K562 (cell line): Measurements from ENCODE around the gene BPNT1. TPM values are rescaled to one million over a fixed set of nuclear protein-coding genes. Genes with fewer than 3 reads are reported as not detected.
A peak's percentile ranks its signal among the peaks of the same experiment; 100 is the strongest.

Experiments used
- BMI1 ChIP-seq: fragments of 150-350 bp; IDR thresholded peaks from 2 replicates; pipeline ENCODE4 v1.6.1; 2014; ENCODE audit warnings: low read length
- ELF4 ChIP-seq: fragments of 450-650 bp; formaldehyde crosslinking; IDR thresholded peaks from 2 replicates; pipeline ENCODE4 v1.4.0; 2022; ENCODE audit warnings: missing genetic modification characterization
- IFI16 ChIP-seq: fragments of 250-450 bp; sonication (Bioruptor Pico); IDR thresholded peaks from 2 replicates; pipeline ENCODE4 v2.1.2; 2022; ENCODE audit warnings: mild to moderate bottlenecking, inconsistent platforms
- NEUROD1 ChIP-seq: fragments of 150-350 bp; IDR thresholded peaks from 2 replicates; pipeline ENCODE4 v1.6.1; 2014; ENCODE audit warnings: borderline replicate concordance, low read length, low read depth; ENCODE audit not compliant: partially characterized antibody
- PHB2 ChIP-seq: fragments of 450-650 bp; IDR thresholded peaks from 2 replicates; pipeline ENCODE4 v1.6.1; 2017; ENCODE audit warnings: low read depth
- PHF20 ChIP-seq: fragments of 450-650 bp; IDR thresholded peaks from 2 replicates; pipeline ENCODE4 v1.6.1; 2018; ENCODE audit not compliant: partially characterized antibody
- PHF8 ChIP-seq: fragments of 200-600 bp; sonication (generic); IDR thresholded peaks from 2 replicates; pipeline ENCODE4 v1.6.1; 2012; ENCODE audit warnings: mixed run types, mild to moderate bottlenecking, inconsistent platforms, low read length, moderate library complexity, borderline replicate concordance
- TAF7 ChIP-seq: fragments of 450-650 bp; IDR thresholded peaks from 2 replicates; pipeline ENCODE4 v1.6.1; 2016; ENCODE audit warnings: missing genetic modification characterization, missing compliant biosample characterization
- TEAD1 ChIP-seq, 2 experiments: fragments of 450-650 bp in 1 of 2; sonication (generic) in 1 of 2; formaldehyde crosslinking; IDR thresholded peaks; 2 replicates each; pipeline versions ENCODE4 v1.4.0 to v1.8.0; 2020 to 2022; ENCODE audit warnings: mild to moderate bottlenecking in 2 of 2, missing genetic modification reagents in 1 of 2
- ZNF830 ChIP-seq: fragments of 250-450 bp; sonication (Bioruptor Pico); IDR thresholded peaks from 2 replicates; pipeline ENCODE4 v1.5.0; 2021; ENCODE audit warnings: mild to moderate bottlenecking
- ZSCAN29 ChIP-seq: fragments of 450-650 bp; IDR thresholded peaks from 2 replicates; pipeline ENCODE4 v1.6.1; 2017
- polyA plus RNA-seq, 8 experiments: library from polyadenylated mRNA; depleted of rRNA in 4 of 8; stranded (reverse) in 5 of 8; unstranded in 3 of 8; fragments of >200 nt; fragmentation: Nextera tagmentation in 2 of 8; fragmentation: Illumina TruSeq in 1 of 8; extraction: Ambion mirVana in 2 of 8; extraction: Trizol in 1 of 8; gene quantifications; 2 replicates each; pipeline versions ENCODE4 v1.2.1 to v1.2.3, GENCODE V29; 2011 to 2014; ENCODE audit warnings: inconsistent platforms in 1 of 8, missing spikeins in 1 of 8
- total RNA-seq, 7 experiments: library from RNA; depleted of rRNA in 6 of 7; stranded (reverse); fragments of >200 nt in 6 of 7; fragmentation: Illumina TruSeq in 2 of 7; extraction: Trizol in 2 of 7; gene quantifications; 2 replicates each; pipeline versions ENCODE4 v1.2.1 to v1.2.3, GENCODE V29; 2011 to 2021; ENCODE audit warnings: low replicate concordance in 1 of 7
- TF ChIP-seq, protein P1 (sequence below), 2 experiments: fragments of 450-650 bp; formaldehyde crosslinking in 1 of 2; IDR thresholded peaks; 2 replicates each; pipeline versions ENCODE4 v1.4.0 to v1.6.1; 2014 to 2020; ENCODE audit warnings: mild to moderate bottlenecking in 2 of 2, borderline replicate concordance in 1 of 2, low read depth in 1 of 2
- TF ChIP-seq, protein P2 (sequence below): fragments of 250-450 bp; sonication (Bioruptor Pico); IDR thresholded peaks from 2 replicates; pipeline ENCODE4 v1.9.0; 2021; ENCODE audit warnings: mild to moderate bottlenecking
- TF ChIP-seq, protein P3 (sequence below): sonication (generic); formaldehyde crosslinking; IDR thresholded peaks from 2 replicates; pipeline ENCODE4 v1.8.1; 2023; ENCODE audit warnings: mild to moderate bottlenecking, missing genetic modification reagents

The BPNT1 gene
- total and polyA plus RNA-seq, 9 of the 15 experiments (the other 6 are each of a cell fraction or from before 2014, with no cell fraction given) = 30.2 to 73.8 (median 40.5) TPM

DNA sequence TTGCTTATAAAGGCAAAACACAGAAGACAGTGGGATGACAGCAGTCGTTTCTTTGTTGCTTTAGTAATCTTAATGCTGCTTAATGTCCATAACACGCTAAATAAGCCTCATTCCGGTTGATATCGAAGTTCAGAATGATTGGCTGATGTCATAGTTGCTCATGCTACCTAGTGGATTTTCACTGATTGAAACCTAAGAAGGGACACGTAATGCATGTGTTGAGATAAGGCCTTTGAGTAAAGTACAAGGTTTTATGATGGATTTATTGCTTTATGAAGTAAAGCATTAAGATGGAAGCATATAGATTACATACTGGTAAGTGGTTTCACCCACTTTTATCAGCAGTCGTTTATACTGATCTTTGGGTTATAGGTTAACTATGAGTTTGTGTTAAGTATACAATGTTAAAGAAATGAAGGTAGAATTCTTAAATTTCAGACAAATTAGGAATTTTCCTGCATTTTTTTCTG, 29.5 kb upstream of the BPNT1 start (continued):
- TF ChIP-seq, protein P1, sequence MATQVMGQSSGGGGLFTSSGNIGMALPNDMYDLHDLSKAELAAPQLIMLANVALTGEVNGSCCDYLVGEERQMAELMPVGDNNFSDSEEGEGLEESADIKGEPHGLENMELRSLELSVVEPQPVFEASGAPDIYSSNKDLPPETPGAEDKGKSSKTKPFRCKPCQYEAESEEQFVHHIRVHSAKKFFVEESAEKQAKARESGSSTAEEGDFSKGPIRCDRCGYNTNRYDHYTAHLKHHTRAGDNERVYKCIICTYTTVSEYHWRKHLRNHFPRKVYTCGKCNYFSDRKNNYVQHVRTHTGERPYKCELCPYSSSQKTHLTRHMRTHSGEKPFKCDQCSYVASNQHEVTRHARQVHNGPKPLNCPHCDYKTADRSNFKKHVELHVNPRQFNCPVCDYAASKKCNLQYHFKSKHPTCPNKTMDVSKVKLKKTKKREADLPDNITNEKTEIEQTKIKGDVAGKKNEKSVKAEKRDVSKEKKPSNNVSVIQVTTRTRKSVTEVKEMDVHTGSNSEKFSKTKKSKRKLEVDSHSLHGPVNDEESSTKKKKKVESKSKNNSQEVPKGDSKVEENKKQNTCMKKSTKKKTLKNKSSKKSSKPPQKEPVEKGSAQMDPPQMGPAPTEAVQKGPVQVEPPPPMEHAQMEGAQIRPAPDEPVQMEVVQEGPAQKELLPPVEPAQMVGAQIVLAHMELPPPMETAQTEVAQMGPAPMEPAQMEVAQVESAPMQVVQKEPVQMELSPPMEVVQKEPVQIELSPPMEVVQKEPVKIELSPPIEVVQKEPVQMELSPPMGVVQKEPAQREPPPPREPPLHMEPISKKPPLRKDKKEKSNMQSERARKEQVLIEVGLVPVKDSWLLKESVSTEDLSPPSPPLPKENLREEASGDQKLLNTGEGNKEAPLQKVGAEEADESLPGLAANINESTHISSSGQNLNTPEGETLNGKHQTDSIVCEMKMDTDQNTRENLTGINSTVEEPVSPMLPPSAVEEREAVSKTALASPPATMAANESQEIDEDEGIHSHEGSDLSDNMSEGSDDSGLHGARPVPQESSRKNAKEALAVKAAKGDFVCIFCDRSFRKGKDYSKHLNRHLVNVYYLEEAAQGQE (IDR thresholded peaks at IDR 0.05; ENCODE audit: borderline replicate concordance) = no peak; the same call in 1 of the 2 replicates
- TF ChIP-seq, protein P1 (CRISPR knock-in tag; IDR thresholded peaks at IDR 0.05; ENCODE audit: low read depth) = no peak
- TF ChIP-seq PHF20 = no peak
- no peak for TF ChIP-seq NEUROD1
- no peak for TF ChIP-seq IFI16 (CRISPR knock-in tag)
- TF ChIP-seq TEAD1 (CRISPR knock-in tag; IDR thresholded peaks at IDR 0.05) = peak in 1 of 2 experiments; percentile 68; a peak in 1 of 4 replicates
- TF ChIP-seq, protein P2, sequence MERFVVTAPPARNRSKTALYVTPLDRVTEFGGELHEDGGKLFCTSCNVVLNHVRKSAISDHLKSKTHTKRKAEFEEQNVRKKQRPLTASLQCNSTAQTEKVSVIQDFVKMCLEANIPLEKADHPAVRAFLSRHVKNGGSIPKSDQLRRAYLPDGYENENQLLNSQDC (CRISPR knock-in tag) = no peak
- TF ChIP-seq ELF4 (CRISPR knock-in tag) = no peak
- TF ChIP-seq TAF7 (tag) = no peak
- no peak for TF ChIP-seq PHF8
- TF ChIP-seq, protein P3, sequence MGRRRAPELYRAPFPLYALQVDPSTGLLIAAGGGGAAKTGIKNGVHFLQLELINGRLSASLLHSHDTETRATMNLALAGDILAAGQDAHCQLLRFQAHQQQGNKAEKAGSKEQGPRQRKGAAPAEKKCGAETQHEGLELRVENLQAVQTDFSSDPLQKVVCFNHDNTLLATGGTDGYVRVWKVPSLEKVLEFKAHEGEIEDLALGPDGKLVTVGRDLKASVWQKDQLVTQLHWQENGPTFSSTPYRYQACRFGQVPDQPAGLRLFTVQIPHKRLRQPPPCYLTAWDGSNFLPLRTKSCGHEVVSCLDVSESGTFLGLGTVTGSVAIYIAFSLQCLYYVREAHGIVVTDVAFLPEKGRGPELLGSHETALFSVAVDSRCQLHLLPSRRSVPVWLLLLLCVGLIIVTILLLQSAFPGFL (CRISPR knock-in tag) = no peak
- no peak for TF ChIP-seq ZNF830 (CRISPR knock-in tag)
- TF ChIP-seq BMI1 = no peak
- no peak for TF ChIP-seq PHB2
- TF ChIP-seq ZSCAN29 = no peak
